ENCODE data around the gene VEPH1.

Gene VEPH1

GRCh38 chr3:157526036-157526435, 22.8 kb upstream of the VEPH1 start:
- DNase-seq (ENCODE audit: low read depth in 1 of 2, low spot score in 1 of 2): no peak

DNA sequence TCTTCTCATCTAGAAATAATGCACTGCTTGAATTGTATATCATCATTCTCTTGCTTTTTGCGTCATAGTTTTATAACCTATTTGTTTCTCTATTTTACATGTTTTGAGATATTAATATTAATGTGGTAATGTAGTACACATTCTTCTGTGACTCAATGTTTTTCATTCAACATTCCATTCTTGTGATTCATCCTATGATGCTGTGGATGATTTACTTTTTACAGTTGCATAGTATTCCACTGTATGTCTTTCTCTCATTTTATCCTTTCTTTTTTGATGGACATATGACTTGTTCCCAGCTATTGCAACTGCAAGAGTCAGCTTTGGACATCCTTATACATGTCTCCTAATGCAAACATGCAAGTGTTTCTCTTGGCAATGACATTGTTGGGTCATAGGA, 20.6 kb upstream of the VEPH1 start:
- no peak for DNase-seq (ENCODE audit: low read depth in 1 of 2, low spot score in 1 of 2)

DNA sequence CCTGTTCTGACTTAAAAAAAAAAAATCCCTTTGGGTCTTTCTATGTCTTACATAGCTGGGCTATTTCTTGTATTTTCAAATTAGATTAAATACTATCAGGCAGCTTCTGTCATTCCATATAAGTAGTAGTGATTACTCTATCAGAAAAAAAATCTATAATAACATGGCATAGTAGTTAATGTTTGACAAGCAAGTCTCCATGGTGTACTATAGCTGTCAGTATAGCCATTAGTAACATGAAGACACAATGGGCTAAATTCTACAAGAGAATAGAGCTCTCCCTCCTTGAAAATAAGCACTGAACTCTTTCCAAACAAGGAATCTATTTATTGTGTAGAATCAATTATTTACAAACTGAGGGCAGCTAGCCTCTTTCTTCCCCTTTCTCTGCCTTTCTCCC, 19.4 kb upstream of the VEPH1 start:
- no peak for DNase-seq (ENCODE audit: low read depth in 1 of 2, low spot score in 1 of 2)

GRCh38 chr3:157520485-157521150, 17.4 kb upstream of the VEPH1 start:
- no peak for DNase-seq (ENCODE audit: low read depth in 1 of 2, low spot score in 1 of 2)

- no peak for DNase-seq (ENCODE audit: low read depth in 1 of 2, low spot score in 1 of 2)
These were observed 15.7 kb upstream of the VEPH1 start for GRCh38 chr3:157518881-157519280.

GRCh38 chr3:157516928-157517327, 13.7 kb upstream of the VEPH1 start:
- DNase-seq (ENCODE audit: low read depth in 1 of 2, low spot score in 1 of 2): no peak

- no peak for DNase-seq (ENCODE audit: low read depth in 1 of 2, low spot score in 1 of 2)
These were observed 12.2 kb upstream of the VEPH1 start for GRCh38 chr3:157515398-157515797.

DNA sequence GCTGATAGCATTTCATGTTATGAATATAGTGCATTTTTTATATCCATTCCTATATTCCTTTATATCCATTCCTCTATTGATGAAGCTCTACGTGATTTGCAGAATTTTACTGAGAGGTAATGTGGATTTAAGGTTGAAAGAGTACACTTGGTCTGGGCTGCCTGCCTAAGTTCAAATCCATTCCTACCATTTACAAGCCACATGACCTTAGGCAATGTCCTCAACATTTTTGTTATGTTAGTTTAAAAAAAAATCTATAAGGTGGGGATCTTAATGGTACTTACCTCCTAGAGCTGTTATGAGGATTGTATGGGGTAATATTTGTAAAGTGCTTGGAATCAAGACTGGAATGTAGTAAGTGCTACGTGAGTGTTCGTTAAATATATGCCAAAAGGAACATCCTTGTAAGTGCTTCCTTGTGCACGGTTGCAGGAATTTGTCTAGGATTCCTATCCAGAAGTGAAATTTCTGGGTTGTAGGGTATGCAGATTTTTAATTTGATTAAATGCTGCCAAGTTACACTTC, 11.2 kb upstream of the VEPH1 start:
- no peak for DNase-seq (ENCODE audit: low read depth in 1 of 2, low spot score in 1 of 2)

DNA sequence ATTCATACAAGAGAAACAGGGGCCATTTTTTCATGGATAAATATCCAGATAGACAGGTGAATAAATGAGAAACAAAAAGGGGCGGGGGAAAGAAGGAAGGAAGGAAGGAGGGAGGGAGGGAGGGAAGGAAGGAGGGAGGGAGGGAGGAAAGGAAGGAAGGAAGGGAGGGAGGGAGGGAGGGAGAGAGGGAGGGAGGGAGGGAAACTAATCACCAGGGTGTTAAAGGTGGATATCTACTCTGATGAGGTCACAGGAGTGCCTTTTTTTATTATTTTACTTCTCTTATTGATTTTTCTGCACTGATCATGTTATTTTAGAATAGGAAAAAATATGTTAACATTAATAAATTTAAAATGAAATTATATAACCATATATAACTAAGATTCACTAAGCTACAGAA, 10.4 kb upstream of the VEPH1 start:
- DNase-seq (ENCODE audit: low read depth in 1 of 2, low spot score in 1 of 2): no peak

- no peak for DNase-seq (ENCODE audit: low read depth in 1 of 2, low spot score in 1 of 2)
These were observed 9.3 kb upstream of the VEPH1 start for GRCh38 chr3:157512534-157512933.

GRCh38 chr3:157508461-157508860, 5.2 kb upstream of the VEPH1 start:
- DNase-seq (ENCODE audit: low read depth in 1 of 2, low spot score in 1 of 2): no peak

DNA sequence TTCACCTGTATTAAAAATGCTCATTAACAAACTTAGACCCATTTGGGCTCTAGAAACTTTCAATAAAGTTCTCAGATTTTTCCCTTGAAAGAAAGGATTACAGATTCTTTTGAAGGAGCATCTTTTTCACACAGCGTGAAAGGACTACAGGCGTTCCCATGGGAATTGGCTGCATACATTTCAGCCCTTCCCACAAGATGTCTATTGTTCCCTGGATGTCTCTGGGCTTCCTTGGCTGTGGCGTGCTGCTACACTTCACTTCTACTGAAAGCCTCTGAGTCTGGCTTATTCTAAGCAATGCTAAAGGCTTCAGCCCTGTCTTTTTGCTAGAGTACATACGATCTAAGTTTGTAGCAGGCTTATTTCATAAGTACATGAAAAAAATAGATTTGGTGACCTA, 1.4 kb downstream of the VEPH1 start:
- no peak for DNase-seq (ENCODE audit: low read depth in 1 of 2, low spot score in 1 of 2)

GRCh38 chr3:157500232-157500631, 3.0 kb downstream of the VEPH1 start:
- DNase-seq (ENCODE audit: low read depth in 1 of 2, low spot score in 1 of 2): no peak

- DNase-seq (ENCODE audit: low read depth in 1 of 2, low spot score in 1 of 2): no peak
These were observed 3.8 kb downstream of the VEPH1 start for GRCh38 chr3:157499342-157499963.

- DNase-seq (ENCODE audit: low read depth in 1 of 2, low spot score in 1 of 2): no peak
These were observed 4.8 kb downstream of the VEPH1 start for GRCh38 chr3:157498371-157498770.

GRCh38 chr3:157495846-157496245, 7.4 kb downstream of the VEPH1 start:
- no peak for DNase-seq (ENCODE audit: low read depth in 1 of 2, low spot score in 1 of 2)

GRCh38 chr3:157494581-157495281, 8.5 kb downstream of the VEPH1 start:
- DNase-seq (ENCODE audit: low read depth in 1 of 2, low spot score in 1 of 2): no peak

GRCh38 chr3:157493627-157494550, 9.3 kb downstream of the VEPH1 start:
- DNase-seq (ENCODE audit: low read depth in 1 of 2, low spot score in 1 of 2): no peak

GRCh38 chr3:157491136-157491535, 12.1 kb downstream of the VEPH1 start:
- DNase-seq (ENCODE audit: low read depth in 1 of 2, low spot score in 1 of 2): no peak

DNA sequence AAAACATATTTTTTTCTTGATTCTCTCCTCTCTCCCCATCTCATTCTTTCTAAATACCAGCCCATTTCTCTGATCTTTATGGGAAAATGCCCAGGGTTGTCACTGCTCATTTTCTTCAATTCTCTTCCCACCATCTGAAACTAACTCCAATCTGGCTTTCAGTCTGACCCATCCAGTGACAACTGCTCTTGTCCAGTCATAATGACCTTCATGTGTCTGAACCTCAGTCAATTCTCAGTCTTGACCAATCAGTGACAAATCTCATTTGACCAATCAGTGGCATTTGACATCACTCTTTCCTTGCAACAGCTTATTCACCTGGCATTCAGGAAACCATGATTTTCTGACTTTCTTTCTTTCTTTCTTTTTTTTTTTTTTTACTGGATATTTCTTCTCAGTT, 15.1 kb downstream of the VEPH1 start:
- DNase-seq (ENCODE audit: low read depth in 1 of 2, low spot score in 1 of 2): no peak

DNA sequence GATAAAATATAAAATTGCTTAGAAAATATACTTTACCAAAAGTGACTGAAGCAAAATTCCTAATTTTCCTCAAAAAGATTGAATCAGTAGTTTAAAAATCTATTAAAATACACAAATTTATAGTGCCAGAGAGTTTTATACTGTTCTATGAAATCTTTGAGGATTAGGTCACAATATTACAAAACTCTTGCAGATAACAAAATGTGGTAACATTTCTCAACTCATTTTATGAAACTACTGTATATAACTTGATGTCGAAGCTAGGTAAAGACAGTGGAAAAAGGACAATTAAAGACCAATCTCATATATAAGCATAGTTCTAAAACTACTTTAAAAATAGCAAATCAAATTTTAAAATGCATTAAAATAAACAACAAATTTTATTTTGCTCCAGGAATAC, 15.9 kb downstream of the VEPH1 start:
- DNase-seq (ENCODE audit: low read depth in 1 of 2, low spot score in 1 of 2): no peak

Data from stimulated activated CD4-positive, alpha-beta T cell treated with anti-CD3 and anti-CD28 coated beads, Interleukin-15, amount 100 ng/mL, for 1 hour (primary cell).